H1 (cell line): ENCODE data around the gene PCCA. TPM values are rescaled to one million over a fixed set of nuclear protein-coding genes. Genes with fewer than 3 reads are reported as not detected.

Experiments
- POLR2A ChIP-seq, 2 experiments: IDR thresholded peaks; 1 replicate in 1 of 2; 2 replicates in 1 of 2; pipeline ENCODE4 v1.6.1; 2011; ENCODE audit warnings: low read depth in 2 of 2, low read length in 2 of 2, mild to moderate bottlenecking in 2 of 2; ENCODE audit errors: control extremely low read depth in 1 of 2
- USF2 ChIP-seq: IDR thresholded peaks from 2 replicates; pipeline ENCODE4 v1.6.1; 2011; ENCODE audit warnings: low read length, improper control_type of control experiment
- polyA plus RNA-seq, 7 experiments: library from polyadenylated mRNA; depleted of rRNA in 3 of 7; stranded (reverse) in 5 of 7; unstranded in 2 of 7; fragments of >200 nt in 5 of 7; fragments of 200-250 nt in 2 of 7; gene quantifications; 1 replicate in 5 of 7; 2 replicates in 1 of 7; 4 replicates in 1 of 7; pipeline versions ENCODE4 v1.2.1 to v1.2.3, GENCODE V29; 2011 to 2013; ENCODE audit warnings: missing spikeins in 2 of 7, mixed read lengths in 2 of 7
- total RNA-seq: library from RNA; stranded (reverse); fragmentation: NEBNext Ultra II Directional; extraction: Animal tissue kit (Norgen Biotek cat#: 25700); gene quantifications from 2 replicates; pipeline ENCODE4 v1.2.1, GENCODE V29; 2021

PCCA gene
- total and polyA plus RNA-seq, 2 of the 8 experiments (the other 6 are each of a cell fraction or from before 2014, with no cell fraction given): 18.4 to 49.8 TPM

- TF ChIP-seq USF2 (no peak), POLR2A (IDR thresholded peaks at IDR 0.05; ENCODE audit: control extremely low read depth in 1 of 2, low read depth in 2 of 2, low read length in 2 of 2) (no peak)
These were observed 375.1 kb downstream of the PCCA start (continued) for GRCh38 chr13:100464006-100464405.
